Measurements from ENCODE around the gene CALML5.

CALML5 gene

DNA sequence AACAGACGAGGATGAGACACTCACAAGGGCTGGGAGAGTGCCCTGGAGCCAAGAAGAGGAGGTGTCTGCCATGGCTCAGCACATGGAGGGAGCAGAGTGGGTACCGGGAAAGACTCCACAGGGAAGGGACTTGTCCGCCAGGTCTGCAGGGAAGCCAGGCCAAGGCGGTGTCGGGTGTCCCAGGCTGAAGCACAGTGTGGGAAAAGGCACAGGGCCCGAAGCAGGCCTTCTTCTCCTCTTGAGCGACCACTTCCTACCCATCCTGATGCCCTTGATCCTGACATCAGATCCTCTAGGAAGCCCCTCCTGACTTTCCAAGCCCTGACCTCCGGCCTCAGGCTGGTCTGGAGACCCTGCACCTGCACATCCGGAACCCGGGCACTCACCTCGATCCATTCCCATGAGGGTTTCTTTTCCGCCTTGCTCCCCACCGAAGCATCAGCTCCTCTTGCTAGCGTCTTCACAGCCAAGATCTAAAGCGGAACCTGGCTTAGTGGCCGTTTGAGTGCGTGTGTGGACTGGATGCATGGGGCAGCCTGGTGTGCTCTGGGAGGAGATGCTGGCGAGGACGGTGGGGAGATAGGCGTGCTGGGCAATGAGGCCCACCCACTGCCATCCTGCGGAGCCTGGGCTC, 33.8 kb upstream of the CALML5 start:
- DNase-seq (ENCODE audit: low read depth in 1 of 2, low spot score in 1 of 2): no peak

DNA sequence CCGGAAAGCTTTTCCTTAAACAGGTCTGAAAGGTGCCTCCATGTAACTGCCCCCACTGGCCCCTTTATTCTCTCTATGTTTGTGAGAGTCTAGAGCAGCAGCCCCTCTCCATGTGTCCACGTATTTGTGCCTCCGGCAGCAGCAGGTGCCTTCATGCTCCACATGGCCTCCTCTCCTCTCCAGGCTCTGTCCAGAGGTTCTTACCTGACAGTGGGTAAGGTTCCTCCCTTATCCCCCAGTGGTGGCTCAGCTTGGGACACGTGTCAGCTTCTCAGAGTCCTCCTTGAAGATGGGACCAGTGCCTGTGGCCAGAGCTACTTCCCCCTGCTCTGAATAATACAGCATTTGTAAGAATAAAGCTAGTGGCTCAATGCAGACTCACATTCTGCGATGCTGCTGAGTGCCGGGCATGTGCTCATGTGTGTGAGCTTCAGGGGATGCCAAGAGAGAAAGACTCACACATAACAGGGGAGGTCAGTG, 33.3 kb upstream of the CALML5 start:
- no peak for DNase-seq (ENCODE audit: low read depth in 1 of 2, low spot score in 1 of 2)

DNA sequence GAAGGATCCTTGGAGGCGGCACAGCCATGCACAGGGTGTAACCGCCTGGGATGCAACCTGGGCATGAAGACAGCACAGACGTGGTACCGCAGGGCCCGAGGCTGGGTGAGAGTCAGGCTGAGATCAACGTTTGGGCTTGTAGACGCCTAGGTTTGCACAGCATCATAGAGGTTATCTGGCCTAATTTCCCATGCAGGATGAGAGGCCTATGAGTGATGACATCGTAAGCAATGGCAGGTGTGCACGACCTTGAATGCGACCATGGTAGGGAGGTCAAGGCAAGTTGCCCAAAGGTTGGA, 32.9 kb upstream of the CALML5 start:
- no peak for DNase-seq (ENCODE audit: low read depth in 1 of 2, low spot score in 1 of 2)

DNA sequence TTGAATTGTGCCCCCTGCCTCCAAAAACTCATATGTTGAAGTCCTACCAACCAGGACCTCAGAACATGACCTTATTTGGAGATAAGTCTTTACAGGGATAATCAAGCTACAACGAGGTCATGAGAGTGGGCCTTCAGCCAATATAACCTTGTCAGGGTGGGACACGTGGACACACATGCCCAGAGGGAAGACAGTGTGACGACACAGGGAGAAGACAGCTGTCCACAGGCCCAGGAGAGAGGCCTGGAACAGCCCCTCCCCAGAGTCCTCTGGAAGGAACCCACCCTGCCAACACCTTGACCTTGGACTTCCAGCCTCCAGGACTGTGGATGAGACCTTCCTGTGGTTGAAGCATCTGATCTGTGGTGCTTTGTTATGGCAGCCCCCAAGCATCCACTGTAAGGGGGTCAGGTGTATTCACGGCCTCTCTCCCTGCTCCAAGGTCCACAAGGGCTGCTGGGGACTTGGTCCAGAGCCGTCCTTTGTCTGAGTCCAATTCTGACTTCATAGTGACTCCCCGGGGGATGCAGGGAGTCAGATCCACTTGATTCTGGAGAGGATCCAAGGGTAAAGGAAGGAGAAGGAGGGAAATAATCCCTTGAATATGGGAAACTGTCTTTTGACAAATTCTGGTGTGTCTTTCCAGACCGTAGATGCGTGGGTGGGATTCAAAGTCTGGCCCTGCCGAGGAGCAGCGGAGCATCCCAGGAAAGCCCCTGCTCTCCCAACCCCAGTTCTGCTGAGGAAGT, 32.4 kb upstream of the CALML5 start:
- DNase-seq (ENCODE audit: low read depth in 1 of 2, low spot score in 1 of 2): no peak

DNA sequence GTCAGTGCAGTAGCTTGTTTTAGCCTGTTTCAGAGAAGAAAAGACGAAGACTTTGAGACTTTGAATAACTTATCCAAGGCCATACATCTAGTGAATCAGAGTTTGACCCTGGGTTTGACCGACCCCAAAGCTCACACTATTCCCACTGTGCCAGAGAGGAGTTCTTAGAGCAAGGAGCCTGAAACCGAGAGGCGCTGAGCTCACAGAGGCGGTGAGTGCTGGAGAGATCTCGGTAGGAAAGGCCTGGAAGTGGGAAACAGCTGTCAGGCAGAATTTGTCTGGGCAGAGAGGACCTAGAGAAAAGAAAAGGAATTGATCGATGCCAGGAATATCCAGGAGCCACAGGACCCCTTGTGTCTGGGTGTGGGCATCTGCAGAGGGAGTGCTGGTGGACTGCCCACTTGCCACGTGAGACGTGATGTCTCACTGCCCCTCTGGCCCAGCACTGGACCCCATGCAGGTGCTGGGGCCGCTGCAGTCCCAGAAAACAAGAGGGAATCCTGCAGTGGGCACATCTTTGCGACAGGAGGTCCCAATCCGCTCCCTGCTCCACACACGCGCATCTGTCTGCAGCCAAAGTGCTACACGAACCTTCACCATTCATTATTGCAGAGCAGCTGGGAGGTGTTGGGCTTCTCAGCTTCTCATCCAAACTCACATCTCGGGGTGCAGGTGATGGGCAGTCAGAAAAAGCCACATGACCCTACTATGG, 31.6 kb upstream of the CALML5 start:
- no peak for DNase-seq (ENCODE audit: low read depth in 1 of 2, low spot score in 1 of 2)

DNA sequence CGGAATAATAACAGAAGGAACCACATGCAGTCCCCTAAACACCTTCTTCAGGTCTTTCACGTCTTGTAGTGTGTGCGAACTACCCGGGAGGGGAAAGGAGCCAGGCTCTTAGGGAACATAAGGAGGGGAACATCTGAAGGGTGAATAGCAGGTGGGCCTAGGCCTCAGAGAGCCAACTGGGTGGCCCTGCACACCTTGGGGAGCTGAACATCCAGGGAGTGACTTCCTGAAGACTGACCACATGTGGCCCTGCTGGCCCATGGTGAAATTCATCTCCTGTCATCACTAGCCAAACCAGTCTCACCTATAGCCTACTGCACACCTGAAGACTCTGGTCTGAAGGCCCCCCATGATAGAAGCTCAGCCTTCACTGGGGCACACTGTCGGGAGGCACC, 31.0 kb upstream of the CALML5 start:
- no peak for DNase-seq (ENCODE audit: low read depth in 1 of 2, low spot score in 1 of 2)

DNA sequence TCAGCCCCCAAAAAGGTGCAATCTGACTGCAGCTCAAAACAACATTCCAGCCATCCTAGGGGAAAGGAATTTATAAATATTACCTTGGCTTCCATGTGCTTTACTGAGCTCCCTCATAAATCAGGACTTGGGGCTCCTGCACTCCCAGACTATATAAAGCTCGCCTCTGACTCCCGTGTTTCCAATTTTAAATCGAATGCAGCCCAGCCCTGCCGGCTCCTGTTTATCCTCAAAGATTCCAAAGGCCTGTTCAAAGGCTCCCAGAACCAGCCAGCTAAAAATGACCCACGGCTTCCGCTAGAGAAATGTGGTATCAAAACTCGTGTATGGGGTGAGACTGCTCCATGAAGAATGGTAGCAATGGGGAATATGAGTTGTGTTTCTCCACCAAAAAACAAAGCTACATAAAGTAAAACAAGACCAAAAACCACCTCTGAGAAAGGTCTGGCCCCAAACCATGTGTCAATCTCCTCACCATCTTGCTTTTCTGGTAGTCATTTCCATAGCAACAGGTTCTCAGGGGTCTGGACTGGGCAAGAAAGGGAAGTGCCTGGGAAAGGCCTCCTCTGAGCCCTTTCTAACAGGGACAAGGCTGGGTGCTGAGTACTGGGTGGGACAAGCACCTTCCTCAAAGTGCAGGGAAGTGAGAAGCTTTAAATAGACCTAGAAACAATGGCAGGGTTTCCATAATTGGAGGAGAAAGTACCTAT, 30.5 kb upstream of the CALML5 start:
- no peak for DNase-seq (ENCODE audit: low read depth in 1 of 2, low spot score in 1 of 2)

DNA sequence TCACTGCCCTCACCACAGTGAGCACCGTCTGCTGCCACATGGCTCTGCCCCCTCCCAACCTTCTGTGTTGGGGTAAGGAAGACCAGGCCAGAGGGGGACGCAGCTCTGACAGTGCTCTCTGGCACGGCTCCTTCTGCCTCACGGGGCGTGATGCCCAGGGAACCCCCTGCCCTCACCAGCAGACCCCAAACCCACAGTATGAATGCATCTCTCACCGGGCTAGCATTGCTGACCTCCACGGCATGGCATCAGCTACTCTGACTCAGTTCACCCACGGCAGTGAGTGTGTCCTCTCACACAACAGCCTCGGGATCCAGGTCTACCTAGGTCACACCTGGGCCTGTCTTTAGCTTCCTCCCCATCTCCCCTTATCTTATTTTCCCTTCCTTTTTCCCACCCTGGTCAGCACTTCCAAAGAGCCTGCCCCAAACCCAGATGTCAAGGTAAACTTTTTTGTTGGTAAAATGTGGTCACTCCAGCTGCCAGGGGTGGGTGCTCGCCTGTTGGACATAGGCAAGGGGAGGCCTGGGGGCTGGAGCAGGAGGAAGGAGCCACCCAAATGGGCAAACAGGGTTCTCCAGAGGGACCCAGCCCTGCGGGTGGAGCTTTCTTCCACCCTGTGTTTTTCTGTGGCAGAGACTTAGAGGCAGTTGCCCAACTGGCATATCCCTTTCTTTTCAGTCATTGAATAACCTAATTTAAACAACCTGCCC, 29.8 kb upstream of the CALML5 start:
- DNase-seq (ENCODE audit: low read depth in 1 of 2, low spot score in 1 of 2): no peak

DNA sequence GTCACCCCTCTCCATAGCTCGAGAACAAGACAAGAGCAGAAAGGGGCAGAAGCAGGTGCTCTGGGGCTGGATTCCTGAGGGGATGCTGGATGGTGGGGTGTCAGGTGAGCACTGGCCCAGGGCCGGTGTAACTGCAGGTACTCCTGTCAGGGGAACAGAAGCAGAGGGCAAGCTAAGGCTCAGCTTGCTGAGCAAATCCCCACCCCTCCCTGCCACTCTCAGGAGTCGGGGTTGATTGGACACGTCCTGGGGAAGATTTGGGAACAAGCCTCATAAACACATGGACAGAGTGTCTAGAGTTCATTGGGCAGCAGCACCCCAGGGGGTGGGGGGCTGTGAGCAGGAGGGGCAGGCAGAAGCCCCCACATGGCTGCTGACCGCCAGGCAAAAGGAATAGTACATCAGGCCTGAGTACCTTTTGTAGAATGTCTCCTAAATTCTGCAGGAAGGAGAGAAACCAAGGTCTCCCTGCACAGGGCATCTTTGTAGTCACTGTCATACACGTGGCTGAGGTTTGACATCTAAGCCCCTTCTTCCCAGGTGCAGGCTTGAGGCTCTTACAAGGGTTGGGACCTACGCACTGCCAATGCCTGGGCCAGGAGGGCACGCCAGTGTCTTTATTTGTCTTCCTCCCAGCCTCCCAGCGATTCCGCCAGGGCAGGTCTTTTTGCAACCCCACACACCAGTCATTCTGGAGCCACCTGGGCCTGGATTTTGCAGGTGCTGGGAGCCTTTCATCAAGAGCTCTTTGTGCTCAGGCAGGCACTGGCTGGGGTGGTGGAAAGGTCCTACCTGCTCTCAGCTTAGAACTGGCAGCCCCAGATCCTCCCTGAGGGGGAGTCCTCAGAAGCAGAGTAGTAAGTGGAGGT, 28.2 kb upstream of the CALML5 start:
- no peak for DNase-seq (ENCODE audit: low read depth in 1 of 2, low spot score in 1 of 2)

DNA sequence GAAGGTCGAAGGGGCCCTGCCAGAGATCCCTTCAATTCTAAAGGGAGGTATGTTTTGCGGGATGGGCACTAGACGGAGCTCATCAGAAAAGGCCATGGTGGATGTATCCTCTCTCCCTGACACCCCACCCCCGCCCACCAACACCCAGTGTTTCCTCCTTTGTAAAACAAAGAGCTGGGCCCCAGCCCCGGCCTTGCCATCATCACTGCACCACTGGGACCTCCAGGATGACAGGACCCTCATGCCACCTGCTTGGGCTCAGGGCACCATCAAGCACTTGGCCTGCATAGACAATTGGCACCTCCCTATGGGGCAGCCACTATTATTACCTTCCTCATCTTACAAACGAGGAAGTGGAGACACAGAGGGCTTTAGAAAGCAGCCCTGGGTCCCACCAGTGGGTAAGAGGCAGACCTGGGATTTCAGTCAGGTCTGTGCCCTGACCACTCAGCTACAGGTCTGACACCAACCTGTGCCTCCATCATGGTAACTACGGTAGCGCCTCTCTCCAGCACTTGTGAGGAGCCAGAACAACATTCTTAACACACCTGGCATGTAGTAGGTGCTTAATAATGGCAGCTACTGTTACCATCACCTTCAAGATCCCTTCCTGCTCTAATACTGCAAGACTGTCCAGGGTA, 27.4 kb upstream of the CALML5 start:
- DNase-seq (ENCODE audit: low read depth in 1 of 2, low spot score in 1 of 2): no peak

DNA sequence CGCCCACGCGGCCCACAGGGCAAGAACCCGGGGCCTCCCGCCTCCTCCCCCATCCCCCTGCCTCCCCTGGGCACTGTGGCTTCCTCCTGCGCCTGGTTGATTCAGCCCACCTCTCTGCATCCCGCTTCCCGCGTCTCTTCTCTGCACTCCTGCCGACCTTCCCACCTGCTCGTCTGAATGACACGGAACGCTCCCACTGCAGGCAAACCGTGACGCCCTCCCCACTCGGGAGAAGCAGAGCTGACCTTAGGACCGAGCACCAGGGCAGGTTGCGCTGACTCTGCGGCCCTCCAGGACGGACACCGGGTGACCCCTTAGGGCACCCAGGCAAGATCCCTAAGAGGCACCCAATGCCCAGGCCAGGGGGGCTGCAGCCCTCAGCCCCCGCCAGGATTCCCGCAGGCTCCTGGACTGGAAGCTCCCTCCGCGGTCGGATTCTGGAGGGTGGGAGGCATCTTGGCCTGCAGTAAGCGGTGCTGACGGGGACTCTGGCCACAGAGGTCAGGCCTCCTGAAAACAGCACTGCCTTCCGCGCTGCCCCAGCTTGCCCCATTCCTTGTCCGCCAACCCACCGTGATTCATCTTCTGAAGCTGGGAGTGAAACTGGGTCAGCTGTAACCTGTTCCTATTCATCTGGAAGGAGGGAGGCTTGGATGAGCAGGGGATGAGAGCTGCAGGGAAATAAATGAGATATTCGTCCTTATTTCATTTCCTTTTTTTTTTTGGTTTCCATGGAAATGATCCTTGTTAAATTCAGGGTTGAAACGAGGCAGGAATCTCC, 26.4 kb upstream of the CALML5 start:
- DNase-seq (ENCODE audit: low read depth in 1 of 2, low spot score in 1 of 2): no peak

DNA sequence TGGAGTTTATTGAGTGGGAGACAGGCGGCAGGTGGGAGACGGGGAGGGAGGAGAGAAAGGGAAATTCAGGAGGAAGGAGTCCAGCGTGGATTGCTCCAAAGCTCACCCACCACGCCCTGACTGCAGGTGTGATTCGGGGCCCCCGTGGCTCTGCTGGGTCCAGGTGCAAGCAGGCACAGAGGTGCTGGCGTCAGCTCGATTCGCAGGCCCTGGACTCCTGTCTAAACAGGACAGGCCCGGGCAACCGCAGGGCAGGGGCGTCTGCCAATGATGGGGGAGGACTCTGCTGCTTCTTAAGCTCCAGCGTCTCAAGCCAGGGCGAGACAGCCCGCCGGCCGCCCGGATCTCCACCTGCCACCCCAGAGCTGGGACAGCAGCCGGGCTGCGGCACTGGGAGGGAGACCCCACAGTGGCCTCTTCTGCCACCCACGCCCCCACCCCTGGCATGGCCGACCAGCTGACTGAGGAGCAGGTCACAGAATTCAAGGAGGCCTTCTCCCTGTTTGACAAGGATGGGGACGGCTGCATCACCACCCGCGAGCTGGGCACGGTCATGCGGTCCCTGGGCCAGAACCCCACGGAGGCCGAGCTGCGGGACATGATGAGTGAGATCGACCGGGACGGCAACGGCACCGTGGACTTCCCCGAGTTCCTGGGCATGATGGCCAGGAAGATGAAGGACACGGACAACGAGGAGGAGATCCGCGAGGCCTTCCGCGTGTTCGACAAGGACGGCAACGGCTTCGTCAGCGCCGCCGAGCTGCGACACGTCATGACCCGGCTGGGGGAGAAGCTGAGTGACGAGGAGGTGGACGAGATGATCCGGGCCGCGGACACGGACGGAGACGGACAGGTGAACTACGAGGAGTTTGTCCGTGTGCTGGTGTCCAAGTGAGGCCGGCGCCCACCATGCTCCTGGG, 25.5 kb upstream of the CALML5 start, which contains the start of gene CALML3:
Gene CALML3, plus strand, starts transcription at position 321 of the 920 bp plus-strand sequence. Its CDS starts 125 bp downstream, at position 446.
- no peak for DNase-seq (ENCODE audit: low read depth in 1 of 2, low spot score in 1 of 2)

DNA sequence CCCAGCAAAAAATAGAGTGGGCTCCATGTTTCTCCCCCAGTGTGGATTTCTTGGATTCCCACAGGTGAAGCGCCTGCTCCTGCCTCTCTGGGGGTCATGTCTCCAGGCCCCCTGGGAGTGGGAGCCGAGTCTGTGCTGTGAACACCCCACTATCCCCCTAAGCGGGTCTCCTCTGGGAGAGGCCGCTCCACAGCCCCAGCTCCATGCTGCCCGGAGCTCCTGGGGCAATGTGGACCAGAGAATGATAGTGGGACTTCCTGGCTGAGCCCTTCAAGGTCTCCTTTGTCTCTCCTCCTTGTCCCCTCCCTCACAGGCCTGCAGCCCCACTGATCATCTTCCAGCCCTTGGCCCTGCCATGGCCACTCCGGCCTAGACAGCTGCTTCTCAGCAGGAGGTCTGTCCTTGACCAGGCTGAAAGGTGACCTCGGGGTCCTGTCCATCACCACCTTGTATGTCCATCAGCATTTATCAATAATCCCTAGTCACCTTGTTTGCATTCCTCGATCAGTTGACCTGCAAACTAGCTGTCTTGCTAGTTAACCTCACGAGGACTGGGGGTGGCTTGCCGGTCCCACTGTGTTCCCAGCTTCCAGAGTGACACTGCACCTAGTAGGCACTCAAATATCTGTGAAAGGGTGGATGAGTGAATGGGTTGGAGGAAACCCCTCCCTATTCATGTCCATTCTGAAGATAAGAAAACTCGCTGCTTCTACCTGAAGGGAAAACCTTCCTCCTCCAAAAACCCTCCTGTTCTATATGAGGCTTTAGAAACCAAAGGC, 24.6 kb upstream of the CALML5 start:
- DNase-seq (ENCODE audit: low read depth in 1 of 2, low spot score in 1 of 2): no peak

DNA sequence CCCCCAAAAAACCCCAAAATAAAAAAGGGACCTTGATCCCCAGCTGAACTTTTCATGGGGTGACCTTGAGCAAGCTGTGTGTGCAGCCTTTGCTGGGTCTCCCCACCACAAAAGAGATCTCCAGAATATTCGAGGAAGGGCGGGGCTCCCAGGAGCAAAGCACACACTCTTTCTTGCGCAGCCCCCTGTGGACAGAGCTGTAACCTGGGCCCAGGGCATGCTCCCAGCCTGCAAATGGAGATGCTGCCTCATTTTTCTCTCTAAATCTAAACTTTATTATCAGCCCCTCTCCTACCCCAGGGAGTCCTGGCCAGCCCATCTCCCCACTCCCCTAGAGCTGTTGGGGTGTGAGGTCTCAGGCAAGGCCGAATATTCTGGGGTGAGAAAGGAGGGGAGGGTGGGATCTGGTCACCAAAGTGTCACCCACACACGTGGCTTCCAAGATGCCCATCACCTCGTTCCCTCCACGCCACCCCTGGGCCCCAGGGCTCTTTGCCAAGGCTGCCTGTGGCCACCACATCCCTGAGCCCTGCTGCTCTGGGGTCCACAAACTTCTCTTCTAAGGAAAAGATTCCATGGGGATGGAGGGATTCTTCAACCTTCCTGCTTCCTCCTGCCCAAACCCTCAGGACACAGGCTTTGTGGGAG, 23.7 kb upstream of the CALML5 start:
- DNase-seq (ENCODE audit: low read depth in 1 of 2, low spot score in 1 of 2): no peak

DNA sequence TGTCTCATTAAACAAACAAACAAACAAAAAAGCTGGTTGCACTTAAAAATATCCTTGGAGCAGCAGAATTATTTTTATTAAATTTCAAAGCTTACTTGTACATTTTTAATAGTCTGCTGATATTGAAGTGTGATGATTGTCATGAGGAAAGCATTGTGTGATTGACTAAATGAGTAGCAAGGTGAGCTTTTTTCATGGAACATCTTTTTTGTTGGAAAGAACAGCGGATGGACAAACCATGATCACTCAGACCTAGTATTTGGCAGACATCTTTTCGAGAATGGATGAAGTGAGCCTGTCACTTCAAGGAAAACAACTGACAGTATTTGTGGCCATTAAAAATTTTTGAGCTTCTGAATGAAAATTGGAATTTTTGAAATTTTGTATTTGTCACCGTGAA, 19.7 kb upstream of the CALML5 start:
- DNase-seq (ENCODE audit: low read depth in 1 of 2, low spot score in 1 of 2): no peak

DNA sequence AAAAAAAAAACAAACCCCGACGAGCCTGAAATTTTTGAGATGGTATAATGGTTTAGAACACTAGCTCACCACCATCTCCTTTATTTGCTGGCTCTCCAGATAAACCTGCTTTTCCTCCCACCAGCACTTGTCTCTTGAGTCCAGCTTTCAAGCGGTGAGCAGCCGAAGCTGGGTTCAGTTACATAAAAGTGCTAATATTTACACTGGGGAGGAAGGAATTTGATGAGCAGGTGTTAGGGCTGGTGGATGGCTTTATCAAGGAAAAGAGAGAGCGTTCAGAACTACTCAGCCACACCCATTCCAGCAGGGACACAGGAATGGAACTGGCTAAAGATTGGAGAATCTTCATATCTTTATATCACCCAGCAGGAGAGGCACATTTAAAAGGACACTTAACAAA, 18.8 kb upstream of the CALML5 start:
- DNase-seq (ENCODE audit: low read depth in 1 of 2, low spot score in 1 of 2): no peak

DNA sequence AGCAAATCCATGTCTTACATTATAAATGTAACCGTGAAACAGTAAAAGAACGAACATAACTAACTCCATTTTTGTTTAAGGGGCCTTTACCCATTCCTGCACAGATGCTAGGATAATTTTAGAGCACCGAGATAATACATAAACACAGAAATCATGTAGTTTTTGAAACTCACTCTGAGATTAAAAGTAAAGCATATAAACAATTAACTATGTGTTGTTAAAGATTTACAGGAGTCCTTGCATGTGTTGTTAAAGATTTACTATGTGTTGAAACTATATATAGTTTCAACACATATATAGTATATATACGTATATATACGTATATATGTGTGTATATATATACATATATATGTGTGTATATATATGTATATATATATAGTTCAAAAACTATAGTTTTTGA, 18.2 kb upstream of the CALML5 start:
- no peak for DNase-seq (ENCODE audit: low read depth in 1 of 2, low spot score in 1 of 2)
